ENCODE data around the gene CD177. TPM values are rescaled to one million over a fixed set of nuclear protein-coding genes. Genes with fewer than 3 reads are reported as not detected.
"Not testable (repeated sequence)": the region's sequence is repeated elsewhere in the genome, so short reads cannot be mapped to it uniquely, and the experiment has no call there.

CD177 gene
- total RNA-seq, 4 donors from 2014 or later: 0.24 to 1.3 (median 1.1) TPM; not detected in 1

DNA sequence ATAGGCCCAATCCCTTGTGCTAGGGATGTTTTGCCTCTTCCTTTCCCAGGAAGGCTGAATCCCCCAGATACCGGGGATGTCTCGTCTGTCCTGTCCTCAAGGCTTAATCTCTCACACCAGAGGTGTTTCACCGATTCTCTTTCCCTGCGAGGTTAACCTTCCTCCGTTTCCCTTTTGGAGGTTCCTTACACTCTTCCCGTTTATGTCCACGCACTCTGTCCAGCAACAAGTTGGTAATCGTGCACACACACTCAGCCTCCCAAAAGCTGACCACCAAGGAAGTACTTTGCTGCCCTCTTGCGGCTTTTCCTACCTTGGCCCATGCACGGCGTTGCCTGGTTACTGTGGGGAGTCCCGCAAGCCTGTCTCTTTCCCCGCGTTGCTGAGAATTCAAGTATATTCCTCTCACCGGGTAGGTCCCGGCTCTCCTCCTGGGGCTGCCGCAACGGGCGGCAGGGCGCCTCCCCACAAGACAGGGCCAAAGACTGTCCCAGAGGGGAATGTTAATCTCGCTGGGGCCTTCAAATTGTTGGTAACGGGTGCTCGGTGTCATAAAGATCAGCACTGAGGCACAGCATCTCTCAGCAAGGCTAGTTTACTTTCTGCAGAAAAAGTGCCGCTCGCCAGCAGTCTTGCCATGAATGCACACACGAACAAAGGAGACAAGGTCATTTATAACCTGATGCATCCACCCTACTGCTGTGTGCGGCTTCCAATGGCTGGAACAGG lies 36.7 kb upstream of the CD177 start:
- Histone ChIP-seq H3K4me1 (no peaks in the 10 kb centered on the region), H3K27ac (no peak overlapping the region), H3K4me3 (no peak overlapping the region), H3K9me3 (no peaks in the 10 kb centered on the region), H3K27me3 (no peaks in the 10 kb centered on the region), H3K36me3 (no peaks in the 10 kb centered on the region)
- DNase-seq: no peak
- no peak for TF ChIP-seq POLR2A (IDR thresholded peaks at IDR 0.05)
- TF ChIP-seq, protein P1, sequence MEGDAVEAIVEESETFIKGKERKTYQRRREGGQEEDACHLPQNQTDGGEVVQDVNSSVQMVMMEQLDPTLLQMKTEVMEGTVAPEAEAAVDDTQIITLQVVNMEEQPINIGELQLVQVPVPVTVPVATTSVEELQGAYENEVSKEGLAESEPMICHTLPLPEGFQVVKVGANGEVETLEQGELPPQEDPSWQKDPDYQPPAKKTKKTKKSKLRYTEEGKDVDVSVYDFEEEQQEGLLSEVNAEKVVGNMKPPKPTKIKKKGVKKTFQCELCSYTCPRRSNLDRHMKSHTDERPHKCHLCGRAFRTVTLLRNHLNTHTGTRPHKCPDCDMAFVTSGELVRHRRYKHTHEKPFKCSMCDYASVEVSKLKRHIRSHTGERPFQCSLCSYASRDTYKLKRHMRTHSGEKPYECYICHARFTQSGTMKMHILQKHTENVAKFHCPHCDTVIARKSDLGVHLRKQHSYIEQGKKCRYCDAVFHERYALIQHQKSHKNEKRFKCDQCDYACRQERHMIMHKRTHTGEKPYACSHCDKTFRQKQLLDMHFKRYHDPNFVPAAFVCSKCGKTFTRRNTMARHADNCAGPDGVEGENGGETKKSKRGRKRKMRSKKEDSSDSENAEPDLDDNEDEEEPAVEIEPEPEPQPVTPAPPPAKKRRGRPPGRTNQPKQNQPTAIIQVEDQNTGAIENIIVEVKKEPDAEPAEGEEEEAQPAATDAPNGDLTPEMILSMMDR (IDR thresholded peaks at IDR 0.05): no peak
- intact Hi-C loops (cut with DNase I; ENCODE audit: low total_unique reads): no loop called here

DNA sequence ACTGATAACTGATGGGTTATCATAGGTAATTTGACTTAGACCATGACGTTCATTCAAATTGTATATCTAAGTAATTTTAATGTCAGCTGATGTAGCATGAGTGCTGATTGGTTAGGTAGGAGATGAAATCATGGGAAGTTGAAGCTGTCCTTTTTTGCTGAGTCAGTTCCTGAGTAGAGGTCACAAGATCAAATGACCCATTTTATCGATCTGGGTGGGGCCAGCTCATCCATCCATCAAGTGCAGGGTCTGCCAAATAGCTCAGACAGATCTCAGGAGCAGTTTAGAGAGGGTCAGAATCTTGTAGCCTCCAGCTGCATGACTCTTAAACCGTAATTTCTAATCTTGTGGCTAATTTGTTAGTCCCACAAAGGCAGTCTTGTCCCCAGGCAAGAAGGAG lies 35.3 kb upstream of the CD177 start:
- Histone ChIP-seq H3K4me3 (no peak overlapping the region), H3K4me1 (no peaks in the 10 kb centered on the region), H3K27me3 (no peaks in the 10 kb centered on the region), H3K9me3 (no peaks in the 10 kb centered on the region), H3K36me3 (no peaks in the 10 kb centered on the region), H3K27ac (no peak overlapping the region)
- TF ChIP-seq, protein P1 (IDR thresholded peaks at IDR 0.05): no peak
- no peak for TF ChIP-seq POLR2A (IDR thresholded peaks at IDR 0.05)
- intact Hi-C loops (cut with DNase I; ENCODE audit: low total_unique reads): no loop called here
- DNase-seq: no peak

DNA sequence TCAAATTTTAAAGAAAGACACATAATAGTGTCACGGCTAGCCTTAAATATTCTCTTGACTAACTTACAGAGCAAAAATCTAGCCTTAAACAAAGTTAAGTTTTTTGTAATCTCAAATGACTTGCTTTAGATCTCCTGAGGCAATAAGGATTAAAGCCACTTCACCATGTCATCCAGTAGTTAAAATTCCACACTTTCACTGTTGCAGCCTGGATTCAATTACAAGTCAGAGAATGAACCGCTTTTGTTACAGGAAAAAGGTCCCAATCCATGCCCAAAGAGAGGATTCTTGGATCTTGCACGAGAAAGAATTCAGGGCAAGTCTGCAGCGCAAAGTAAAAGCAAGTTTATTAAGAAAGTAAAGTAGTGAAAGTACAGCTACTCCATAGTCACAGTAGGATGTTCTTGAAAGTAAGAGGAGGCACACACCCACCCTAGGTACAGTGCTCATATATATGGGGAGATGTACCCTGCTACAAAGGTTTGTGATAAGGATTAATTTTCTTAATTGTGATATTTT lies 34.6 kb upstream of the CD177 start:
- TF ChIP-seq POLR2A (IDR thresholded peaks at IDR 0.05): no peak
- TF ChIP-seq, protein P1 (IDR thresholded peaks at IDR 0.05): no peak
- Histone ChIP-seq H3K9me3 (no peaks in the 10 kb centered on the region), H3K4me1 (no peaks in the 10 kb centered on the region), H3K4me3 (no peak overlapping the region), H3K27me3 (no peaks in the 10 kb centered on the region), H3K27ac (no peak overlapping the region), H3K36me3 (no peaks in the 10 kb centered on the region)
- no peak for DNase-seq
- intact Hi-C loops (cut with DNase I; ENCODE audit: low total_unique reads): no loop called here

DNA sequence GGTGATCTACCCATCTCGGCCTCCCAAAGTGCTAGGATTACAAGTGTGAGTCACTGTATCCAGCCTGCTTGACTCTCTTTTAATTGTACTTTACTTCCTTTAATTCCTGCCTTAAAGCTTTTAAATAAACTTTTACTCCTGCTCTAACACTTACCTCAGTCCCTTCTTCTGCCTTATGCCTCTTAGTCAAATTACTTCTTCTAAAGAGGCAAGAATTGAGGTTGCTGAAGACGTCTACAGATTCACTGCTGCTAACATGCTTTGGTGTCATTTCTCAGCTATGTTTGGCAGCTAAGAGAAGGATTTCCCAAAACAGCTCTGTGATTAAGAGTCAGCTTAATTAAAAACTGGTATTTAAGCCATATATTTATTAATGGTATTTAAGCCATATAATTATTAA lies 32.9 kb upstream of the CD177 start:
- no peak for TF ChIP-seq POLR2A (IDR thresholded peaks at IDR 0.05)
- TF ChIP-seq, protein P1 (IDR thresholded peaks at IDR 0.05): no peak
- intact Hi-C loops (cut with DNase I; ENCODE audit: low total_unique reads): no loop called here
- H3K9me3 ChIP-seq: no peaks in the 10 kb centered on the region
- H3K27ac ChIP-seq: no peak overlapping the region
- H3K4me1 ChIP-seq: no peaks in the 10 kb centered on the region
- no peaks in the 10 kb centered on the region for H3K36me3 ChIP-seq
- no peak overlapping the region for H3K4me3 ChIP-seq
- H3K27me3 ChIP-seq: no peaks in the 10 kb centered on the region
- DNase-seq: no peak

DNA sequence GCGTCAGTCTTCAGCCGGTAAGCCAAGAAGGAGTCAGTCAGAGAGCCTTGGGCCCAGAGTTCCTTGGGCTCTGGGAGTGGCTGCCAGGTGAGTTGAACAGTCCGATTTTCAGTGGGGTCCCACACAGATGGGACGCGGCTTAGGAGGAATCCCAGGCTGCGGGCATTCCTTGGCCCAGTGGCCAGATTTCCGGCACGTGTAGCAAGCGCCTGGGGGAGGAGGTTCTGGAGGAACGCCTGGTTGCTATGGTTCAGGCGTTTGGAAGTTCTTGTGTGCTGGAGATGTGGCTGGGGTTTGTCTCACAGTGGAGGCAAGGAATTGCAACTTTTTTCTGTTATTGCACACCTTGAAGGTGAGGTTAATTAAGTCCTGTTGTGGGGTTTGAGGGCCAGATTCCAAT lies 26.7 kb upstream of the CD177 start:
- DNase-seq; H3K4me1 ChIP-seq; H3K27me3 ChIP-seq; H3K9me3 ChIP-seq; H3K27ac ChIP-seq; H3K4me3 ChIP-seq; intact Hi-C loops (cut with DNase I; ENCODE audit: low total_unique reads); H3K36me3 ChIP-seq: not testable (repeated sequence)

DNA sequence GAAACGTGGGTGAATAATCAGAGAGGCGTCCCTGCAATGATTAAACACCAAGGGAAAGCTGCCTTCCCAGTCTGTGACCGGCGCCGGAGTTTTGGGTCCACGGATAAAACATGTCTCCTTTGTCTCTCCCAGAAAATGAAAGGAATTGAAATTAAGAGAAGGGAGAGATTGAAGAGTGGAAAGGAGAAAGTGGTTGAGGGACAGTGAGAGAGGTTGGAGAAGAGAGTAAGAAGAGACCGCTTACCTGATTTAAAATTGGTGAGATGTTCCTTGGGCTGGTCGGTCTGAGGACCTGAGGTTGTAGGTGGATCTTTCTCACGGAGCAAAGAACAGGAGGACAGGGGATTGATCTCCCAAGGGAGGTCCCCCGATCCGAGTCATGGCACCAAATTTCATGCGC lies 24.9 kb upstream of the CD177 start:
- H3K4me3 ChIP-seq; H3K9me3 ChIP-seq; intact Hi-C loops (cut with DNase I; ENCODE audit: low total_unique reads); H3K27me3 ChIP-seq; H3K4me1 ChIP-seq; H3K27ac ChIP-seq; H3K36me3 ChIP-seq; DNase-seq: not testable (repeated sequence)

DNA sequence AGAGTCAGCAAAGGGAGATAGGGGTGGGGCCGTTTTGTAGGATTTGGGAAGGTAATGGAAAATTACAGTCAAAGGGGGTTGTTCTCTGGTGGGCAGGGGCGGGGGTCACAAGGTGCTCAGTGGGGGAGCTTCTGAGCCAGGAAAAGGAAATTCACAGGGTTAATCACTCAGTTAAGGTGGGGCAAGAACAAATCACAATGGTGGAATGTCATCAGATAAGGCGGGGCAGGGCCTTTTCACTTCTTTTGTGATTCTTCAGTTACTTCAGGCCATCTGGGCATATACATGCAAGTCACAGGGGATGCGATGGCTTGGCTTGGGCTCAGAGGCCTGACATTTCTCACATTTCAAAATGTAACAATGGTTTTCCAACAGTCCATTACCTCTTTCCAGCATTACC lies 24.4 kb upstream of the CD177 start:
- H3K27me3 ChIP-seq; H3K4me3 ChIP-seq; DNase-seq; H3K27ac ChIP-seq; H3K9me3 ChIP-seq; H3K36me3 ChIP-seq; intact Hi-C loops (cut with DNase I; ENCODE audit: low total_unique reads); H3K4me1 ChIP-seq: not testable (repeated sequence)

Data from uterus (tissue), 4 donors.